Right renal cortex interstitium (tissue), 3 donors: ENCODE data around the gene MACROD1. TPM values are rescaled to one million over a fixed set of nuclear protein-coding genes. Genes with fewer than 3 reads are reported as not detected.
A peak's percentile ranks its signal among the peaks of the same experiment; 100 is the strongest.

ENCODE experiments used
- DNase-seq, 3 donors: peaks; one replicate each; pipeline ENCODE4 v3.0.0-alpha.2; 2013; ENCODE audit warnings: low read depth in 3 of 3, low spot score in 2 of 3
- polyA plus RNA-seq, 3 donors: library from polyadenylated mRNA; unstranded; fragments of 120-200 nt; gene quantifications; one replicate each; pipeline ENCODE4 v1.2.1, GENCODE V29; 2013; ENCODE audit not compliant: insufficient read length in 3 of 3

MACROD1 gene
- polyA plus RNA-seq, 3 donors, result 18.5 to 19.8 (median 18.6) TPM

GRCh38 chr11:64153812-64154211, 12.1 kb downstream of the MACROD1 start:
- no peak for DNase-seq

GRCh38 chr11:64152841-64153691, 12.8 kb downstream of the MACROD1 start:
- DNase-seq, result no peak

GRCh38 chr11:64151337-64151736, 14.6 kb downstream of the MACROD1 start:
- no peak for DNase-seq

GRCh38 chr11:64150481-64151239, 15.3 kb downstream of the MACROD1 start:
- no peak for DNase-seq

GRCh38 chr11:64150051-64150450, 15.9 kb downstream of the MACROD1 start:
- no peak for DNase-seq

GRCh38 chr11:64148917-64149617, 16.8 kb downstream of the MACROD1 start:
- no peak for DNase-seq

- peak in 2 of 3 donors; percentile 73 to 80 for DNase-seq
Observed at GRCh38 chr11:64148226-64148916, 17.5 kb downstream of the MACROD1 start.

GRCh38 chr11:64146036-64146955, 19.6 kb downstream of the MACROD1 start:
- DNase-seq, result no peak

- no peak for DNase-seq
Observed at GRCh38 chr11:64144587-64145472, 21.1 kb downstream of the MACROD1 start.

GRCh38 chr11:64141081-64141783, 24.7 kb downstream of the MACROD1 start:
- no peak for DNase-seq

GRCh38 chr11:64140082-64140481, 25.8 kb downstream of the MACROD1 start:
- no peak for DNase-seq

GRCh38 chr11:64139049-64139448, 26.9 kb downstream of the MACROD1 start:
- DNase-seq, result no peak

- DNase-seq, result no peak
Observed at GRCh38 chr11:64138398-64138797, 27.5 kb downstream of the MACROD1 start.

GRCh38 chr11:64136765-64137441, 29.0 kb downstream of the MACROD1 start:
- DNase-seq, result no peak

- DNase-seq, result no peak
Observed at GRCh38 chr11:64135711-64136110, 30.2 kb downstream of the MACROD1 start.

GRCh38 chr11:64134963-64135362, 30.9 kb downstream of the MACROD1 start:
- no peak for DNase-seq

- DNase-seq, result no peak
Observed at GRCh38 chr11:64132982-64133705, 32.8 kb downstream of the MACROD1 start.
